IMR-90 (cell line): ENCODE results near the gene AHCTF1. TPM values are rescaled to one million over a fixed set of nuclear protein-coding genes. Genes with fewer than 3 reads are reported as not detected.

ENCODE experiments used
- ATAC-seq: fragments of 200-7000 bp; cut with Tn5 transposase; 2 replicates; pipeline ENCODE4 v1.9.1; 2020; ENCODE audit warnings: low read depth, mild to moderate bottlenecking, moderate library complexity
- BruUV-seq: library from RNA; stranded (reverse); fragments of 400-500 nt; replicated peaks from 2 replicates; lab custom pipeline; 2021; lab: Mats Ljungman, UMichigan
- CTCF ChIA-PET: fragments of 300-600 bp; formaldehyde crosslinking; extraction: SDS; loops from one replicate; lab custom pipeline; 2021; ENCODE audit warnings: antibody characterized with exemption; lab: Yijun Ruan, JAX
- POLR2A ChIA-PET: fragments of 300-600 bp; sonication (Branson Sonifier 250); formaldehyde crosslinking; loops from one replicate; lab custom pipeline; 2022; ENCODE audit warnings: antibody characterized with exemption; ENCODE audit not compliant: unreplicated experiment; lab: Charles Lee
- DNase-seq: peaks from one replicate; pipeline ENCODE4 v3.0.0; 2013
- H2AFZ ChIP-seq: replicated peaks from 2 replicates; pipeline ENCODE3; 2013; ENCODE audit warnings: low read length, mild to moderate bottlenecking; ENCODE audit not compliant: poor library complexity
- H2AK5ac ChIP-seq: 2 replicates; pipeline ENCODE4 v1.6.1; 2013; ENCODE audit warnings: low read depth, low read length, inconsistent platforms
- H2AK9ac ChIP-seq: replicated peaks from 2 replicates; pipeline ENCODE3; 2013; ENCODE audit warnings: mild to moderate bottlenecking, low read depth, low read length, moderate library complexity; ENCODE audit not compliant: poor library complexity
- H2BK120ac ChIP-seq: 2 replicates; pipeline ENCODE4 v1.6.1; 2013; ENCODE audit warnings: low read depth, low read length, inconsistent platforms
- H2BK15ac ChIP-seq: 3 replicates; pipeline ENCODE4 v1.6.1; 2013; ENCODE audit warnings: low read depth, low read length, inconsistent platforms
- H2BK20ac ChIP-seq: 2 replicates; pipeline ENCODE4 v1.6.1; 2013; ENCODE audit warnings: low read depth, mild to moderate bottlenecking, inconsistent platforms, low read length, moderate library complexity
- H2BK5ac ChIP-seq: 2 replicates; pipeline ENCODE4 v1.6.1; 2013; ENCODE audit warnings: mild to moderate bottlenecking, low read depth, low read length, inconsistent platforms; ENCODE audit not compliant: poor library complexity, severe bottlenecking
- H3K14ac ChIP-seq: replicated peaks from 2 replicates; pipeline ENCODE4 v1.6.1; 2013; ENCODE audit warnings: low read depth, low read length, inconsistent platforms
- H3K18ac ChIP-seq: 2 replicates; pipeline ENCODE4 v1.6.1; 2013; ENCODE audit warnings: low read depth, low read length, control low read depth
- H3K23ac ChIP-seq: 2 replicates; pipeline ENCODE4 v1.6.1; 2013; ENCODE audit warnings: low read depth, low read length, inconsistent platforms
- H3K27ac ChIP-seq: 2 replicates; pipeline ENCODE4 v1.5.1; 2013; ENCODE audit warnings: mild to moderate bottlenecking, control low read depth, low read length; ENCODE audit not compliant: insufficient read depth
- H3K27me3 ChIP-seq: 2 replicates; pipeline ENCODE4 v1.6.1; 2013; ENCODE audit warnings: low read length; ENCODE audit not compliant: control insufficient read depth, insufficient read depth
- H3K36me3 ChIP-seq: 2 replicates; pipeline ENCODE4 v1.6.1; 2013; ENCODE audit warnings: low read length, mixed read lengths; ENCODE audit not compliant: control insufficient read depth, insufficient read depth
- H3K4ac ChIP-seq: 2 replicates; pipeline ENCODE4 v1.6.1; 2013; ENCODE audit warnings: low read depth, low read length, inconsistent platforms
- H3K4me1 ChIP-seq: 2 replicates; pipeline ENCODE4 v1.6.1; 2013; ENCODE audit warnings: low read length, mixed read lengths; ENCODE audit not compliant: control insufficient read depth, insufficient read depth
- H3K4me2 ChIP-seq: 2 replicates; pipeline ENCODE4 v1.6.1; 2013; ENCODE audit warnings: low read depth, mild to moderate bottlenecking, control low read depth, low read length, moderate library complexity
- H3K4me3 ChIP-seq: 2 replicates; pipeline ENCODE4 v1.5.1; 2013; ENCODE audit warnings: low read depth, mild to moderate bottlenecking, control low read depth, low read length, moderate library complexity; ENCODE audit not compliant: insufficient read depth
- H3K56ac ChIP-seq: 2 replicates; pipeline ENCODE4 v1.6.1; 2013; ENCODE audit warnings: low read length, inconsistent platforms; ENCODE audit not compliant: insufficient read depth; ENCODE audit errors: extremely low read depth
- H3K79me1 ChIP-seq, 2 experiments: 2 replicates each; pipeline ENCODE4 v1.6.1; 2013; ENCODE audit warnings: low read length in 2 of 2, inconsistent platforms in 1 of 2, low read depth in 1 of 2
- H3K9ac ChIP-seq: 2 replicates; pipeline ENCODE4 v1.6.1; 2013; ENCODE audit warnings: low read depth, low read length, control low read depth
- H3K9me1 ChIP-seq: 2 replicates; pipeline ENCODE4 v1.6.1; 2013; ENCODE audit warnings: low read length, inconsistent platforms; ENCODE audit not compliant: insufficient read depth
- H3K9me3 ChIP-seq: 2 replicates; pipeline ENCODE4 v1.6.1; 2013; ENCODE audit warnings: low read length; ENCODE audit not compliant: control insufficient read depth, insufficient read depth
- H4K20me1 ChIP-seq: 2 replicates; pipeline ENCODE4 v1.6.1; 2013; ENCODE audit warnings: low read length, inconsistent platforms; ENCODE audit not compliant: insufficient read depth
- H4K5ac ChIP-seq: 2 replicates; pipeline ENCODE4 v1.6.1; 2013; ENCODE audit warnings: mild to moderate bottlenecking, low read depth, low read length, control low read depth
- H4K8ac ChIP-seq, 2 experiments: 2 replicates each; pipeline ENCODE4 v1.6.1; 2013; ENCODE audit warnings: low read depth in 2 of 2, low read length in 2 of 2, control low read depth in 1 of 2, inconsistent platforms in 1 of 2
- H4K91ac ChIP-seq: 2 replicates; pipeline ENCODE4 v1.6.1; 2013; ENCODE audit warnings: low read depth, low read length, inconsistent platforms; ENCODE audit not compliant: insufficient read depth
- CEBPB ChIP-seq: IDR thresholded peaks from 2 replicates; pipeline ENCODE4 v1.6.1; 2012; ENCODE audit warnings: low read depth, low read length, improper control_type of control experiment
- ELK1 ChIP-seq: fragments of 150-350 bp; IDR thresholded peaks from 2 replicates; pipeline ENCODE4 v1.6.1; 2016; ENCODE audit warnings: low read depth, mild to moderate bottlenecking, low read length, moderate library complexity, borderline replicate concordance
- MXI1 ChIP-seq: IDR thresholded peaks from 2 replicates; pipeline ENCODE4 v1.6.1; 2012; ENCODE audit warnings: low read depth, mild to moderate bottlenecking, low read length, moderate library complexity, borderline replicate concordance
- SMC3 ChIP-seq: fragments of 150-350 bp; IDR thresholded peaks from 2 replicates; pipeline ENCODE4 v1.6.1; 2016; ENCODE audit warnings: low read depth, mild to moderate bottlenecking, antibody characterized with exemption, low read length, moderate library complexity
- USF2 ChIP-seq: fragments of 150-350 bp; IDR thresholded peaks from 2 replicates; pipeline ENCODE4 v1.6.1; 2017; ENCODE audit warnings: mild to moderate bottlenecking, antibody characterized with exemption, low read length, low read depth
- dilution Hi-C: fragments of 300-500 bp; cut with HindIII; formaldehyde crosslinking; loops from one replicate; pipeline ENCODE4 v1.14.3; 2018; ENCODE audit warnings: low sequenced_read_pairs; ENCODE audit not compliant: unreplicated experiment
- in situ Hi-C: fragments of 300-500 bp; cut with MboI; formaldehyde crosslinking; loops from 3 replicates; pipeline ENCODE4 v1.14.3; 2019; ENCODE audit warnings: low sequenced_read_pairs, inconsistent platforms, mixed read lengths
- intact Hi-C: fragments of 100-400 bp; cut with micrococcal nuclease; formaldehyde crosslinking; loops from 2 replicates; pipeline ENCODE4 v1.10.0; 2022
- polyA plus RNA-seq, 3 experiments: library from polyadenylated mRNA; depleted of rRNA; stranded (reverse); fragments of >200 nt; gene quantifications; 2 replicates each; pipeline ENCODE4 v1.2.3, GENCODE V29; 2012; ENCODE audit warnings: low replicate concordance in 1 of 3
- total RNA-seq: library from RNA; depleted of rRNA; stranded (reverse); fragments of >200 nt; gene quantifications from 2 replicates; pipeline ENCODE4 v1.2.3, GENCODE V29; 2012

Gene AHCTF1
- total and polyA plus RNA-seq, 2 of the 4 experiments (the other 2 are of a cell fraction), result 8.9 to 29.0 TPM

- TF ChIP-seq USF2, result no peak
Observed at GRCh38 chr1:246893191-246893939, 38.4 kb downstream of the AHCTF1 start (continued).

- Histone ChIP-seq H2BK5ac (no peak overlapping the region), H2BK120ac (no peak overlapping the region), H3K9me3 (no peaks in the 10 kb centered on the region), H4K5ac (no peak overlapping the region), H4K20me1 (no peaks in the 10 kb centered on the region), H3K18ac (no peak overlapping the region), H3K23ac (no peak overlapping the region), H4K8ac (no peak overlapping the region), H3K4ac (no peak overlapping the region), H2AFZ (no peak overlapping the region), H2BK15ac (no peak overlapping the region), H3K56ac (no peak overlapping the region), H2AK9ac (no peak overlapping the region), H3K27me3 (no peaks in the 10 kb centered on the region), H4K91ac (no peak overlapping the region), H3K27ac (no peak overlapping the region), H3K4me3 (no peak overlapping the region), H3K14ac (no peak overlapping the region), H3K36me3 (peaks cover 31% of the 10 kb centered on the region), H2AK5ac (no peak overlapping the region), H3K9me1 (no peaks in the 10 kb centered on the region), H3K4me2 (no peak overlapping the region), H3K79me1 (peaks cover 4 to 5% of the 10 kb centered on the region in 2 experiments; a peak in 1 of 4 replicates), H2BK20ac (no peak overlapping the region), H3K9ac (no peak overlapping the region), H3K4me1 (no peaks in the 10 kb centered on the region)
- ChIA-PET CTCF (no interaction called here), POLR2A (no interaction called here)
- in situ Hi-C loops, result no loop called here
- dilution Hi-C loops, result no loop called here
- DNase-seq (no peak), ATAC-seq (no peak)
- intact Hi-C loops, result no loop called here
- TF ChIP-seq CEBPB (no peak), ELK1 (no peak), SMC3 (no peak), MXI1 (no peak), USF2 (no peak)
- no TSS peak for BruUV-seq
Observed at GRCh38 chr1:246891105-246891504, 40.6 kb downstream of the AHCTF1 start.
